GM10248 (cell line): ENCODE results near the gene ZNF678.
"Not testable (repeated sequence)": the region's sequence is repeated elsewhere in the genome, so short reads cannot be mapped to it uniquely, and the experiment has no call there.

Experiments used
- CTCF ChIA-PET: fragments of 300-600 bp; sonication (Branson Sonifier 250); formaldehyde crosslinking; extraction: SDS; loops from one replicate; lab custom pipeline; 2021; ENCODE audit warnings: antibody characterized with exemption; lab: Yijun Ruan, JAX
- POLR2A ChIA-PET: fragments of 350-650 bp; sonication (Branson Sonifier 250); formaldehyde crosslinking; extraction: SDS; loops from one replicate; lab custom pipeline; 2020; ENCODE audit warnings: antibody characterized with exemption; lab: Yijun Ruan, JAX
- DNase-seq: peaks from one replicate; pipeline ENCODE4 v3.0.0; 2012; ENCODE audit errors: extremely low spot score
- CTCF ChIP-seq: IDR thresholded peaks from 2 replicates; pipeline ENCODE4 v1.5.1; 2012; ENCODE audit warnings: mild to moderate bottlenecking, low read depth; ENCODE audit errors: extremely low read depth, missing control alignments, control extremely low read depth

ZNF678 gene

GRCh38 chr1:227697321-227697864 lies 134.0 kb downstream of the ZNF678 start:
- CTCF ChIA-PET, result no interaction called here

GRCh38 chr1:227701631-227702030 lies 138.3 kb downstream of the ZNF678 start:
- POLR2A ChIA-PET, DNase-seq, CTCF ChIA-PET: not testable (repeated sequence)

More at GRCh38 chr1:227697321-227697864, 134.0 kb downstream of the ZNF678 start:
- POLR2A ChIA-PET, result no interaction called here
- TF ChIP-seq CTCF, result no peak
- no peak for DNase-seq

- ChIA-PET POLR2A (no interaction called here), CTCF (interaction anchor here (0.8 to 1.6 kb wide), 3 partner anchors 8 to 16 kb away, joined by 4 read pairs; no protein-coding TSS in a partner anchor)
- DNase-seq, result no peak
- TF ChIP-seq CTCF, result no peak
Measured at GRCh38 chr1:227707846-227708245, 144.5 kb downstream of the ZNF678 start.

- CTCF ChIA-PET, result interaction anchor here (1.6 kb wide), 2 partner anchors 9 to 18 kb away, joined by 3 to 4 read pairs; no protein-coding TSS in a partner anchor
- TF ChIP-seq CTCF, result no peak
- no peak for DNase-seq
- POLR2A ChIA-PET, result no interaction called here
Measured at GRCh38 chr1:227709451-227709850, 146.1 kb downstream of the ZNF678 start.

- POLR2A ChIA-PET, CTCF ChIA-PET: not testable (repeated sequence)
Measured at GRCh38 chr1:227710474-227710873, 147.1 kb downstream of the ZNF678 start.

GRCh38 chr1:227712648-227713047 lies 149.3 kb downstream of the ZNF678 start:
- peak; percentile 59 for DNase-seq
- POLR2A ChIA-PET, result no interaction called here
- CTCF ChIA-PET, result interaction anchor here (1.6 kb wide), 1 partner anchor 11 kb away, joined by 4 read pairs; no protein-coding TSS in a partner anchor
- TF ChIP-seq CTCF, result no peak

More at GRCh38 chr1:227710474-227710873, 147.1 kb downstream of the ZNF678 start:
- DNase-seq, result not testable (repeated sequence)

- ChIA-PET POLR2A (no interaction called here), CTCF (no interaction called here)
- DNase-seq, result no peak
- TF ChIP-seq CTCF, result no peak
Measured at GRCh38 chr1:227718932-227719331, 155.6 kb downstream of the ZNF678 start.
